Measurements from ENCODE around the gene BMP7.
"Not testable (repeated sequence)": the region's sequence is repeated elsewhere in the genome, so short reads cannot be mapped to it uniquely, and the experiment has no call there.

BMP7 gene

DNA sequence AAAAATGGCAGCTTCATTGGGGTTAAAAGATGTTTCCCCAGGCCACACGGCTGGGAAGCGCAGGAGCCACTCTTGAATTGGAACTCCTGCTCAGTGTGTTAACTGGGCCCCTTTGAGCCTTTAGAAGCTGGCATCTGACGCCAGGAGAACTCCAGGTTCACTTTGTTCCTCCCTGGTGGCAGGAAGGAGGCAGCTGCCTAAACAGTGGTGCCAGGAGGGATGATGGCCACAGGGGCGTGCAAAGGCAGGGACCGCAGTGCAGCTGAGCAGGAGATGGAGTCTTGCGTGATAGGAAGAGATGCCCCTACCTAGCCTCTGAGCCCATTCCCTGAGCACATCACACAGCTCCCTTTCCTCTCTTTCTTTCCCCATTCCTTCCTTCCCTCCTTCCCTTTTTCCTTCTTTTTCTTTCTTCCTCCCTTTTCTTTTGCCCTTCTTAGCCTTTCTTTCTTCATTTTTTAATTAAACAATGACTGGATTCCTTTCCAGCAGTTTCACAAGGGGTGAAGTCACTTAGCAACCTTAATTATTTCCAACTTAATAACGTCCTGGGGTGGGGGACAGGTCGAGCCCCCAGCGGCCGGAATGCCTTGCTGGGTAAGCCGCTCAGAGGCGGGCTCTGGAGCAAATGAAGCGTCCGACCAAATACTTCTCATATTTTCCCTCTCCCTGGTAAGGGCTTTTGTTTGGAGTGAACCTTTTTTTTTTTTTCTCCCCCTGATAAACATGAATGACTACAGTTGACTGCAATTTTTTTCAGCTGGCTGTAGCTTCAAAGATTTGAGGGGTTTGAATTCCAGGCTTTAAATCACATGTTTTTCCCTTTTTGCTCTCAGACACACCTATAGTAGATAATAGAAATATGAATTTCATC is 20.8 kb upstream of the BMP7 start:
- no peak for DNase-seq
- no peaks in the 10 kb centered on the region for H3K9me3 ChIP-seq
- TF ChIP-seq CTCF (IDR thresholded peaks at IDR 0.05; ENCODE audit: low read depth, low read length), result no peak
- H3K4me3 ChIP-seq (ENCODE audit: low read depth, low read length), result no peak overlapping the region
- H3K36me3 ChIP-seq, result no peaks in the 10 kb centered on the region
- H3K4me1 ChIP-seq, result no peaks in the 10 kb centered on the region
- peaks cover 8% of the 10 kb centered on the region for H3K27me3 ChIP-seq

- Histone ChIP-seq H3K4me3 (ENCODE audit: low read depth, low read length) (no peak overlapping the region), H3K36me3 (no peaks in the 10 kb centered on the region), H3K27me3 (peaks cover 4% of the 10 kb centered on the region), H3K4me1 (no peaks in the 10 kb centered on the region), H3K9me3 (no peaks in the 10 kb centered on the region)
- no peak for DNase-seq
- TF ChIP-seq CTCF (IDR thresholded peaks at IDR 0.05; ENCODE audit: low read depth, low read length), result no peak
Measured at GRCh38 chr20:57283860-57284259, 17.4 kb upstream of the BMP7 start.

- Histone ChIP-seq H3K4me1 (no peaks in the 10 kb centered on the region), H3K27me3 (peaks cover 4% of the 10 kb centered on the region), H3K36me3 (no peaks in the 10 kb centered on the region), H3K4me3 (ENCODE audit: low read depth, low read length) (no peak overlapping the region), H3K9me3 (no peaks in the 10 kb centered on the region)
- no peak for DNase-seq
- TF ChIP-seq CTCF (IDR thresholded peaks at IDR 0.05; ENCODE audit: low read depth, low read length), result 0 out of 2 replicates have a peak, but pooled peaks have one; percentile 1
Measured at GRCh38 chr20:57282670-57283361, 16.4 kb upstream of the BMP7 start.

GRCh38 chr20:57281900-57282299 is 15.5 kb upstream of the BMP7 start:
- no peak overlapping the region for H3K4me3 ChIP-seq (ENCODE audit: low read depth, low read length)
- H3K27me3 ChIP-seq, result peaks cover 4% of the 10 kb centered on the region
- no peaks in the 10 kb centered on the region for H3K4me1 ChIP-seq
- no peak for DNase-seq
- H3K36me3 ChIP-seq, result no peaks in the 10 kb centered on the region
- no peaks in the 10 kb centered on the region for H3K9me3 ChIP-seq
- TF ChIP-seq CTCF (IDR thresholded peaks at IDR 0.05; ENCODE audit: low read depth, low read length), result no peak

DNA sequence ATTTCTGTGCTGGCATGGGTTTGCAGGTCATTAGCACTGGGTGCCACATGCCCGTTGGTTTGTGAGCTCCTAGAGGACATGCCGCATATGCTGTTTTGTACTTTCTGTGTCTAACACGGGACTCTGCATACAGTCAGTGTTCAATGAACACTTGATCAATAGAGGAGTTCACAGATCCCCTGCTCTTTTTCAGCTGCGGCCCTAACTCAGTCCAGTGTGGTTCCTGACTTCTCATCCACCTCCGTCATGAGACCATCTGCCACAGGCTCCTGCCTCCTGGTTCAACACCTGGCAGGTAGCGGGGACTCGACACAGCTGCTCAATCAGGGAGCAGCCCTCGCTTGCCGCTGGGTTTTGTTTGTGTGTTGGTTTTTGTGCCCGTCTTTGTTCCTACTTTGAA is 13.8 kb upstream of the BMP7 start:
- H3K9me3 ChIP-seq, result no peaks in the 10 kb centered on the region
- H3K4me3 ChIP-seq (ENCODE audit: low read depth, low read length), result no peak overlapping the region
- DNase-seq, result no peak
- no peak for TF ChIP-seq CTCF (IDR thresholded peaks at IDR 0.05; ENCODE audit: low read depth, low read length)
- H3K27me3 ChIP-seq, result peaks cover 4% of the 10 kb centered on the region
- H3K36me3 ChIP-seq, result no peaks in the 10 kb centered on the region
- no peaks in the 10 kb centered on the region for H3K4me1 ChIP-seq

- not testable (repeated sequence) for H3K4me3 ChIP-seq (ENCODE audit: low read depth, low read length); DNase-seq; H3K27me3 ChIP-seq; H3K4me1 ChIP-seq; H3K36me3 ChIP-seq; H3K9me3 ChIP-seq
Measured at GRCh38 chr20:57279548-57279947, 13.1 kb upstream of the BMP7 start.

All from BE2C (cell line).